HG02588 (cell line): Measurements from ENCODE around the gene FRK.
"Not testable (repeated sequence)": the region's sequence is repeated elsewhere in the genome, so short reads cannot be mapped to it uniquely, and the experiment has no call there.

ENCODE experiments used
- ATAC-seq: cut with Tn5 transposase; IDR thresholded peaks from one replicate; pipeline ENCODE4 v1.9.1; 2021; ENCODE audit warnings: mild to moderate bottlenecking, moderate library complexity; ENCODE audit not compliant: unreplicated experiment

The FRK gene

GRCh38 chr6:116078522-116078921, 17.8 kb upstream of the FRK start:
- no peak for ATAC-seq

GRCh38 chr6:116074732-116075390, 14.2 kb upstream of the FRK start:
- ATAC-seq: no peak

GRCh38 chr6:116073765-116074440, 13.2 kb upstream of the FRK start:
- no peak for ATAC-seq

GRCh38 chr6:116072368-116072767, 11.7 kb upstream of the FRK start:
- no peak for ATAC-seq

GRCh38 chr6:116070616-116071389, 10.1 kb upstream of the FRK start:
- ATAC-seq: no peak

GRCh38 chr6:116070101-116070500, 9.4 kb upstream of the FRK start:
- no peak for ATAC-seq

GRCh38 chr6:116066789-116067188, 6.1 kb upstream of the FRK start:
- no peak for ATAC-seq

- no peak for ATAC-seq
Observed at GRCh38 chr6:116064666-116065065, 4.0 kb upstream of the FRK start.

- no peak for ATAC-seq
Observed at GRCh38 chr6:116062496-116062895, 1.8 kb upstream of the FRK start.

- peak; percentile 72 for ATAC-seq
Observed at GRCh38 chr6:116059713-116060571, 749 bp downstream of the FRK start.

- no peak for ATAC-seq
Observed at GRCh38 chr6:116057766-116058165, 2.9 kb downstream of the FRK start.

- no peak for ATAC-seq
Observed at GRCh38 chr6:116055513-116055912, 5.2 kb downstream of the FRK start.

GRCh38 chr6:116051244-116051643, 9.4 kb downstream of the FRK start:
- ATAC-seq: no peak

GRCh38 chr6:116050737-116051136, 10.0 kb downstream of the FRK start:
- no peak for ATAC-seq

GRCh38 chr6:116049321-116049720, 11.4 kb downstream of the FRK start:
- no peak for ATAC-seq

GRCh38 chr6:116047173-116047933, 13.3 kb downstream of the FRK start:
- ATAC-seq: peak; percentile 98

GRCh38 chr6:116046737-116047136, 14.0 kb downstream of the FRK start:
- ATAC-seq: no peak

GRCh38 chr6:116046272-116046671, 14.4 kb downstream of the FRK start:
- not testable (repeated sequence) for ATAC-seq

GRCh38 chr6:116041934-116042333, 18.8 kb downstream of the FRK start:
- no peak for ATAC-seq

- no peak for ATAC-seq
Observed at GRCh38 chr6:116040993-116041392, 19.7 kb downstream of the FRK start.
